IMR-90 (cell line): ENCODE measurements around the gene MESP2. TPM values are rescaled to one million over a fixed set of nuclear protein-coding genes. Genes with fewer than 3 reads are reported as not detected.

Experiments used
- ATAC-seq: fragments of 200-7000 bp; cut with Tn5 transposase; 2 replicates; pipeline ENCODE4 v1.9.1; 2020; ENCODE audit warnings: low read depth, mild to moderate bottlenecking, moderate library complexity
- BruUV-seq: library from RNA; stranded (reverse); fragments of 400-500 nt; replicated peaks from 2 replicates; lab custom pipeline; 2021; lab: Mats Ljungman, UMichigan
- CTCF ChIA-PET: fragments of 300-600 bp; formaldehyde crosslinking; extraction: SDS; loops from one replicate; lab custom pipeline; 2021; ENCODE audit warnings: antibody characterized with exemption; lab: Yijun Ruan, JAX
- POLR2A ChIA-PET: fragments of 300-600 bp; sonication (Branson Sonifier 250); formaldehyde crosslinking; loops from one replicate; lab custom pipeline; 2022; ENCODE audit warnings: antibody characterized with exemption; ENCODE audit not compliant: unreplicated experiment; lab: Charles Lee
- DNase-seq: peaks from one replicate; pipeline ENCODE4 v3.0.0; 2013
- H2AFZ ChIP-seq: replicated peaks from 2 replicates; pipeline ENCODE3; 2013; ENCODE audit warnings: low read length, mild to moderate bottlenecking; ENCODE audit not compliant: poor library complexity
- H2AK5ac ChIP-seq: 2 replicates; pipeline ENCODE4 v1.6.1; 2013; ENCODE audit warnings: low read depth, low read length, inconsistent platforms
- H2AK9ac ChIP-seq: replicated peaks from 2 replicates; pipeline ENCODE3; 2013; ENCODE audit warnings: mild to moderate bottlenecking, low read depth, low read length, moderate library complexity; ENCODE audit not compliant: poor library complexity
- H2BK120ac ChIP-seq: 2 replicates; pipeline ENCODE4 v1.6.1; 2013; ENCODE audit warnings: low read depth, low read length, inconsistent platforms
- H2BK15ac ChIP-seq: 3 replicates; pipeline ENCODE4 v1.6.1; 2013; ENCODE audit warnings: low read depth, low read length, inconsistent platforms
- H2BK20ac ChIP-seq: 2 replicates; pipeline ENCODE4 v1.6.1; 2013; ENCODE audit warnings: low read depth, mild to moderate bottlenecking, inconsistent platforms, low read length, moderate library complexity
- H2BK5ac ChIP-seq: 2 replicates; pipeline ENCODE4 v1.6.1; 2013; ENCODE audit warnings: mild to moderate bottlenecking, low read depth, low read length, inconsistent platforms; ENCODE audit not compliant: poor library complexity, severe bottlenecking
- H3K14ac ChIP-seq: replicated peaks from 2 replicates; pipeline ENCODE4 v1.6.1; 2013; ENCODE audit warnings: low read depth, low read length, inconsistent platforms
- H3K18ac ChIP-seq: 2 replicates; pipeline ENCODE4 v1.6.1; 2013; ENCODE audit warnings: low read depth, low read length, control low read depth
- H3K23ac ChIP-seq: 2 replicates; pipeline ENCODE4 v1.6.1; 2013; ENCODE audit warnings: low read depth, low read length, inconsistent platforms
- H3K27ac ChIP-seq: 2 replicates; pipeline ENCODE4 v1.5.1; 2013; ENCODE audit warnings: mild to moderate bottlenecking, control low read depth, low read length; ENCODE audit not compliant: insufficient read depth
- H3K27me3 ChIP-seq: 2 replicates; pipeline ENCODE4 v1.6.1; 2013; ENCODE audit warnings: low read length; ENCODE audit not compliant: control insufficient read depth, insufficient read depth
- H3K36me3 ChIP-seq: 2 replicates; pipeline ENCODE4 v1.6.1; 2013; ENCODE audit warnings: low read length, mixed read lengths; ENCODE audit not compliant: control insufficient read depth, insufficient read depth
- H3K4ac ChIP-seq: 2 replicates; pipeline ENCODE4 v1.6.1; 2013; ENCODE audit warnings: low read depth, low read length, inconsistent platforms
- H3K4me1 ChIP-seq: 2 replicates; pipeline ENCODE4 v1.6.1; 2013; ENCODE audit warnings: low read length, mixed read lengths; ENCODE audit not compliant: control insufficient read depth, insufficient read depth
- H3K4me2 ChIP-seq: 2 replicates; pipeline ENCODE4 v1.6.1; 2013; ENCODE audit warnings: low read depth, mild to moderate bottlenecking, control low read depth, low read length, moderate library complexity
- H3K4me3 ChIP-seq: 2 replicates; pipeline ENCODE4 v1.5.1; 2013; ENCODE audit warnings: low read depth, mild to moderate bottlenecking, control low read depth, low read length, moderate library complexity; ENCODE audit not compliant: insufficient read depth
- H3K56ac ChIP-seq: 2 replicates; pipeline ENCODE4 v1.6.1; 2013; ENCODE audit warnings: low read length, inconsistent platforms; ENCODE audit not compliant: insufficient read depth; ENCODE audit errors: extremely low read depth
- H3K79me1 ChIP-seq, 2 experiments: 2 replicates each; pipeline ENCODE4 v1.6.1; 2013; ENCODE audit warnings: low read length in 2 of 2, inconsistent platforms in 1 of 2, low read depth in 1 of 2
- H3K9ac ChIP-seq: 2 replicates; pipeline ENCODE4 v1.6.1; 2013; ENCODE audit warnings: low read depth, low read length, control low read depth
- H3K9me1 ChIP-seq: 2 replicates; pipeline ENCODE4 v1.6.1; 2013; ENCODE audit warnings: low read length, inconsistent platforms; ENCODE audit not compliant: insufficient read depth
- H3K9me3 ChIP-seq: 2 replicates; pipeline ENCODE4 v1.6.1; 2013; ENCODE audit warnings: low read length; ENCODE audit not compliant: control insufficient read depth, insufficient read depth
- H4K20me1 ChIP-seq: 2 replicates; pipeline ENCODE4 v1.6.1; 2013; ENCODE audit warnings: low read length, inconsistent platforms; ENCODE audit not compliant: insufficient read depth
- H4K5ac ChIP-seq: 2 replicates; pipeline ENCODE4 v1.6.1; 2013; ENCODE audit warnings: mild to moderate bottlenecking, low read depth, low read length, control low read depth
- H4K8ac ChIP-seq, 2 experiments: 2 replicates each; pipeline ENCODE4 v1.6.1; 2013; ENCODE audit warnings: low read depth in 2 of 2, low read length in 2 of 2, control low read depth in 1 of 2, inconsistent platforms in 1 of 2
- H4K91ac ChIP-seq: 2 replicates; pipeline ENCODE4 v1.6.1; 2013; ENCODE audit warnings: low read depth, low read length, inconsistent platforms; ENCODE audit not compliant: insufficient read depth
- CHD1 ChIP-seq: IDR thresholded peaks from 2 replicates; pipeline ENCODE4 v1.6.1; 2012; ENCODE audit warnings: low read depth, low read length, improper control_type of control experiment
- FOS ChIP-seq: fragments of 150-350 bp; IDR thresholded peaks from 2 replicates; pipeline ENCODE4 v1.6.1; 2016; ENCODE audit warnings: low read depth, low read length
- MAZ ChIP-seq: IDR thresholded peaks from 2 replicates; pipeline ENCODE4 v1.6.1; 2012; ENCODE audit warnings: low read depth, mild to moderate bottlenecking, low read length, improper control_type of control experiment, moderate library complexity, borderline replicate concordance
- MXI1 ChIP-seq: IDR thresholded peaks from 2 replicates; pipeline ENCODE4 v1.6.1; 2012; ENCODE audit warnings: low read depth, mild to moderate bottlenecking, low read length, moderate library complexity, borderline replicate concordance
- NFE2L2 ChIP-seq: fragments of 150-350 bp; IDR thresholded peaks from 2 replicates; pipeline ENCODE4 v1.6.1; 2016; ENCODE audit warnings: low read depth, mild to moderate bottlenecking, low read length
- RAD21 ChIP-seq: IDR thresholded peaks from 2 replicates; pipeline ENCODE4 v1.6.1; 2012; ENCODE audit warnings: low read length, improper control_type of control experiment
- RCOR1 ChIP-seq: IDR thresholded peaks from 2 replicates; pipeline ENCODE4 v1.6.1; 2012; ENCODE audit warnings: mild to moderate bottlenecking, low read length, improper control_type of control experiment; ENCODE audit not compliant: insufficient replicate concordance
- RFX5 ChIP-seq: IDR thresholded peaks from 2 replicates; pipeline ENCODE4 v1.8.0; 2012; ENCODE audit warnings: low read depth, mild to moderate bottlenecking, low read length, moderate library complexity
- SMC3 ChIP-seq: fragments of 150-350 bp; IDR thresholded peaks from 2 replicates; pipeline ENCODE4 v1.6.1; 2016; ENCODE audit warnings: low read depth, mild to moderate bottlenecking, antibody characterized with exemption, low read length, moderate library complexity
- WGBS, 2 experiments: methylation state at CpG; one replicate each; pipeline versions ENCODE4 v1.1.5 to v1.1.7; 2013; ENCODE audit warnings: missing lambda C conversion rate in 2 of 2; ENCODE audit not compliant: insufficient read length in 1 of 2; ENCODE audit errors: extremely low coverage in 2 of 2; 5-methylcytosine and 5-hydroxymethylcytosine counted together
- dilution Hi-C: fragments of 300-500 bp; cut with HindIII; formaldehyde crosslinking; loops from one replicate; pipeline ENCODE4 v1.14.3; 2018; ENCODE audit warnings: low sequenced_read_pairs; ENCODE audit not compliant: unreplicated experiment
- in situ Hi-C: fragments of 300-500 bp; cut with MboI; formaldehyde crosslinking; loops from 3 replicates; pipeline ENCODE4 v1.14.3; 2019; ENCODE audit warnings: low sequenced_read_pairs, inconsistent platforms, mixed read lengths
- intact Hi-C: fragments of 100-400 bp; cut with micrococcal nuclease; formaldehyde crosslinking; loops from 2 replicates; pipeline ENCODE4 v1.10.0; 2022
- polyA plus RNA-seq, 3 experiments: library from polyadenylated mRNA; depleted of rRNA; stranded (reverse); fragments of >200 nt; gene quantifications; 2 replicates each; pipeline ENCODE4 v1.2.3, GENCODE V29; 2012; ENCODE audit warnings: low replicate concordance in 1 of 3
- total RNA-seq: library from RNA; depleted of rRNA; stranded (reverse); fragments of >200 nt; gene quantifications from 2 replicates; pipeline ENCODE4 v1.2.3, GENCODE V29; 2012
- TF ChIP-seq, protein P1 (sequence below): conservative IDR thresholded peaks from 2 replicates; pipeline ENCODE4 v1.5.1; 2012; ENCODE audit warnings: mild to moderate bottlenecking, low read depth, low read length, improper control_type of control experiment
- TF ChIP-seq, protein P2 (sequence below): fragments of 150-350 bp; IDR thresholded peaks from 2 replicates; pipeline ENCODE4 v1.6.1; 2017; ENCODE audit warnings: mild to moderate bottlenecking, antibody characterized with exemption, low read length, low read depth

The MESP2 gene
- total and polyA plus RNA-seq, 2 of the 4 experiments (the other 2 are of a cell fraction) = 0.18 to 0.32 TPM

DNA sequence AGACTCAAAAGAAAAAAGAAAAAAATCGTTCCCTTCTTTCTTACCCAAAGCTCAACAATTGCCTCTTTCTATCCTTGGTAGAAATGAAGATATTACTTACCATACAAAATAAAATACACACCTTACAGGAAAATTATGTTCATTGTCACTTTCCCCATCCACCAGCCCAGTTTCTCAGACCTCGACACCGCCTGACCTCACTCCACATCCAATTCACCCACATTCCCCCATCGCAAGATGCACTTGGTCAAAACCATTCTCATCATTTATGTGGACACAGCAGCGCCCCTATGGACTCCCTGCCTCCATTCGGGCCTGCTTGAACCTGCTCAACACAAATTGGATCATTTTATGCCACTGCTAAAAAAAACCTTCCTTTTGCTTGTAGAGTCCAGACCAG is 31.6 kb downstream of the MESP2 start:
- Histone ChIP-seq H3K18ac (no peak overlapping the region), H3K9ac (no peak overlapping the region), H3K23ac (no peak overlapping the region), H4K5ac (no peak overlapping the region), H3K79me1 (peaks cover 2 to 45% of the 10 kb centered on the region in 2 experiments; a peak in 3 of 4 replicates), H3K27ac (no peak overlapping the region), H3K9me1 (peaks cover 23% of the 10 kb centered on the region), H3K14ac (no peak overlapping the region), H3K56ac (no peak overlapping the region), H3K36me3 (peaks cover 33% of the 10 kb centered on the region; the same call in 1 of the 2 replicates), H3K4me1 (peaks cover 16% of the 10 kb centered on the region), H2BK20ac (no peak overlapping the region), H3K4me2 (no peak overlapping the region), H4K8ac (no peak overlapping the region), H2BK5ac (no peak overlapping the region), H3K9me3 (no peaks in the 10 kb centered on the region), H2AK5ac (no peak overlapping the region), H3K4ac (no peak overlapping the region), H3K27me3 (no peaks in the 10 kb centered on the region), H2BK120ac (no peak overlapping the region), H2AFZ (no peak overlapping the region), H4K91ac (no peak overlapping the region), H2AK9ac (no peak overlapping the region), H4K20me1 (no peaks in the 10 kb centered on the region; the same call in 1 of the 2 replicates), H2BK15ac (no peak overlapping the region), H3K4me3 (no peak overlapping the region)
- intact Hi-C loops = no loop called here
- 90% methylated on average over 3 of the region's 6 CpGs; no CpG with 5 or more reads in 1 of the 2 experiments for WGBS, 2 experiments
- dilution Hi-C loops = no loop called here
- DNase-seq (no peak), ATAC-seq (no peak)
- POLR2A ChIA-PET = no interaction called here
- TF ChIP-seq RCOR1 (no peak), RFX5 (no peak), MXI1 (no peak), MAZ (no peak), RAD21 (no peak), CHD1 (no peak), SMC3 (no peak), NFE2L2 (no peak), FOS (no peak)
- TF ChIP-seq, protein P1, sequence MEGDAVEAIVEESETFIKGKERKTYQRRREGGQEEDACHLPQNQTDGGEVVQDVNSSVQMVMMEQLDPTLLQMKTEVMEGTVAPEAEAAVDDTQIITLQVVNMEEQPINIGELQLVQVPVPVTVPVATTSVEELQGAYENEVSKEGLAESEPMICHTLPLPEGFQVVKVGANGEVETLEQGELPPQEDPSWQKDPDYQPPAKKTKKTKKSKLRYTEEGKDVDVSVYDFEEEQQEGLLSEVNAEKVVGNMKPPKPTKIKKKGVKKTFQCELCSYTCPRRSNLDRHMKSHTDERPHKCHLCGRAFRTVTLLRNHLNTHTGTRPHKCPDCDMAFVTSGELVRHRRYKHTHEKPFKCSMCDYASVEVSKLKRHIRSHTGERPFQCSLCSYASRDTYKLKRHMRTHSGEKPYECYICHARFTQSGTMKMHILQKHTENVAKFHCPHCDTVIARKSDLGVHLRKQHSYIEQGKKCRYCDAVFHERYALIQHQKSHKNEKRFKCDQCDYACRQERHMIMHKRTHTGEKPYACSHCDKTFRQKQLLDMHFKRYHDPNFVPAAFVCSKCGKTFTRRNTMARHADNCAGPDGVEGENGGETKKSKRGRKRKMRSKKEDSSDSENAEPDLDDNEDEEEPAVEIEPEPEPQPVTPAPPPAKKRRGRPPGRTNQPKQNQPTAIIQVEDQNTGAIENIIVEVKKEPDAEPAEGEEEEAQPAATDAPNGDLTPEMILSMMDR = no peak
- TF ChIP-seq, protein P2, sequence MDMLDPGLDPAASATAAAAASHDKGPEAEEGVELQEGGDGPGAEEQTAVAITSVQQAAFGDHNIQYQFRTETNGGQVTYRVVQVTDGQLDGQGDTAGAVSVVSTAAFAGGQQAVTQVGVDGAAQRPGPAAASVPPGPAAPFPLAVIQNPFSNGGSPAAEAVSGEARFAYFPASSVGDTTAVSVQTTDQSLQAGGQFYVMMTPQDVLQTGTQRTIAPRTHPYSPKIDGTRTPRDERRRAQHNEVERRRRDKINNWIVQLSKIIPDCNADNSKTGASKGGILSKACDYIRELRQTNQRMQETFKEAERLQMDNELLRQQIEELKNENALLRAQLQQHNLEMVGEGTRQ = no peak
- in situ Hi-C loops = no loop called here
- no TSS peak for BruUV-seq
- CTCF ChIA-PET = no interaction called here
